Measurements from ENCODE around the gene AMTN.
"Not testable (repeated sequence)": the region's sequence is repeated elsewhere in the genome, so short reads cannot be mapped to it uniquely, and the experiment has no call there.

The AMTN gene

GRCh38 chr4:70518269-70518668 is at the start of gene AMTN:
Gene AMTN (plus strand): TSS chr4:70518569. CDS start chr4:70518778, 209 bp downstream.
- no peak for DNase-seq

GRCh38 chr4:70471897-70472296 is 46.5 kb upstream of the AMTN start, which contains the start of gene MUC7:
Gene MUC7 (plus strand): TSS chr4:70472197. CDS start chr4:70474022, 1,825 bp downstream.
- no peak for DNase-seq

- DNase-seq = no peak
Observed at GRCh38 chr4:70473679-70474078, 44.7 kb upstream of the AMTN start.

GRCh38 chr4:70488748-70489147 is 29.6 kb upstream of the AMTN start:
- DNase-seq = peak; percentile 0

GRCh38 chr4:70496231-70496630 is 22.1 kb upstream of the AMTN start:
- no peak for DNase-seq

- not testable (repeated sequence) for DNase-seq
Observed at GRCh38 chr4:70501838-70502237, 16.5 kb upstream of the AMTN start.

GRCh38 chr4:70504733-70505132 is 13.6 kb upstream of the AMTN start:
- DNase-seq = no peak

GRCh38 chr4:70505151-70505748 is 13.1 kb upstream of the AMTN start:
- peak; percentile 34 for DNase-seq

- no peak for DNase-seq
Observed at GRCh38 chr4:70508801-70509200, 9.6 kb upstream of the AMTN start.

GRCh38 chr4:70511365-70511764 is 7.0 kb upstream of the AMTN start:
- DNase-seq = no peak

- no peak for DNase-seq
Observed at GRCh38 chr4:70515367-70516250, 2.8 kb upstream of the AMTN start.

GRCh38 chr4:70518716-70519115 is 347 bp downstream of the AMTN start:
- no peak for DNase-seq

GRCh38 chr4:70522626-70523025 is 4.3 kb downstream of the AMTN start:
- no peak for DNase-seq

- DNase-seq = no peak
Observed at GRCh38 chr4:70530997-70531396, 12.6 kb downstream of the AMTN start.

- DNase-seq = no peak
Observed at GRCh38 chr4:70531981-70532380, 13.6 kb downstream of the AMTN start.

GRCh38 chr4:70533211-70533610 is 14.8 kb downstream of the AMTN start:
- no peak for DNase-seq

- DNase-seq = no peak
Observed at GRCh38 chr4:70533791-70534190, 15.4 kb downstream of the AMTN start.

- DNase-seq = not testable (repeated sequence)
Observed at GRCh38 chr4:70534886-70535285, 16.5 kb downstream of the AMTN start.

- DNase-seq = no peak
Observed at GRCh38 chr4:70538869-70539268, 20.5 kb downstream of the AMTN start.

GRCh38 chr4:70544279-70544868 is 26.0 kb downstream of the AMTN start:
- peak; percentile 1 for DNase-seq

- no peak for DNase-seq
Observed at GRCh38 chr4:70556856-70557255, 38.5 kb downstream of the AMTN start.

- DNase-seq = peak; percentile 27
Observed at GRCh38 chr4:70559211-70559830, 41.0 kb downstream of the AMTN start.

- no peak for DNase-seq
Observed at GRCh38 chr4:70559924-70560323, 41.6 kb downstream of the AMTN start.

All from NCI-H69 (cell line).